ENCODE results near the gene ZNF592.

Gene ZNF592

GRCh38 chr15:84741121-84741520 lies 7.3 kb upstream of the ZNF592 start (continued):
- TF ChIP-seq, protein P1, sequence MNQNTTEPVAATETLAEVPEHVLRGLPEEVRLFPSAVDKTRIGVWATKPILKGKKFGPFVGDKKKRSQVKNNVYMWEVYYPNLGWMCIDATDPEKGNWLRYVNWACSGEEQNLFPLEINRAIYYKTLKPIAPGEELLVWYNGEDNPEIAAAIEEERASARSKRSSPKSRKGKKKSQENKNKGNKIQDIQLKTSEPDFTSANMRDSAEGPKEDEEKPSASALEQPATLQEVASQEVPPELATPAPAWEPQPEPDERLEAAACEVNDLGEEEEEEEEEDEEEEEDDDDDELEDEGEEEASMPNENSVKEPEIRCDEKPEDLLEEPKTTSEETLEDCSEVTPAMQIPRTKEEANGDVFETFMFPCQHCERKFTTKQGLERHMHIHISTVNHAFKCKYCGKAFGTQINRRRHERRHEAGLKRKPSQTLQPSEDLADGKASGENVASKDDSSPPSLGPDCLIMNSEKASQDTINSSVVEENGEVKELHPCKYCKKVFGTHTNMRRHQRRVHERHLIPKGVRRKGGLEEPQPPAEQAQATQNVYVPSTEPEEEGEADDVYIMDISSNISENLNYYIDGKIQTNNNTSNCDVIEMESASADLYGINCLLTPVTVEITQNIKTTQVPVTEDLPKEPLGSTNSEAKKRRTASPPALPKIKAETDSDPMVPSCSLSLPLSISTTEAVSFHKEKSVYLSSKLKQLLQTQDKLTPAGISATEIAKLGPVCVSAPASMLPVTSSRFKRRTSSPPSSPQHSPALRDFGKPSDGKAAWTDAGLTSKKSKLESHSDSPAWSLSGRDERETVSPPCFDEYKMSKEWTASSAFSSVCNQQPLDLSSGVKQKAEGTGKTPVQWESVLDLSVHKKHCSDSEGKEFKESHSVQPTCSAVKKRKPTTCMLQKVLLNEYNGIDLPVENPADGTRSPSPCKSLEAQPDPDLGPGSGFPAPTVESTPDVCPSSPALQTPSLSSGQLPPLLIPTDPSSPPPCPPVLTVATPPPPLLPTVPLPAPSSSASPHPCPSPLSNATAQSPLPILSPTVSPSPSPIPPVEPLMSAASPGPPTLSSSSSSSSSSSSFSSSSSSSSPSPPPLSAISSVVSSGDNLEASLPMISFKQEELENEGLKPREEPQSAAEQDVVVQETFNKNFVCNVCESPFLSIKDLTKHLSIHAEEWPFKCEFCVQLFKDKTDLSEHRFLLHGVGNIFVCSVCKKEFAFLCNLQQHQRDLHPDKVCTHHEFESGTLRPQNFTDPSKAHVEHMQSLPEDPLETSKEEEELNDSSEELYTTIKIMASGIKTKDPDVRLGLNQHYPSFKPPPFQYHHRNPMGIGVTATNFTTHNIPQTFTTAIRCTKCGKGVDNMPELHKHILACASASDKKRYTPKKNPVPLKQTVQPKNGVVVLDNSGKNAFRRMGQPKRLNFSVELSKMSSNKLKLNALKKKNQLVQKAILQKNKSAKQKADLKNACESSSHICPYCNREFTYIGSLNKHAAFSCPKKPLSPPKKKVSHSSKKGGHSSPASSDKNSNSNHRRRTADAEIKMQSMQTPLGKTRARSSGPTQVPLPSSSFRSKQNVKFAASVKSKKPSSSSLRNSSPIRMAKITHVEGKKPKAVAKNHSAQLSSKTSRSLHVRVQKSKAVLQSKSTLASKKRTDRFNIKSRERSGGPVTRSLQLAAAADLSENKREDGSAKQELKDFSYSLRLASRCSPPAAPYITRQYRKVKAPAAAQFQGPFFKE (tag by site-specific recombination; IDR thresholded peaks at IDR 0.05; ENCODE audit: borderline replicate concordance): no peak
- no peak for TF ChIP-seq ATF2 (tag by site-specific recombination; IDR thresholded peaks at IDR 0.05; ENCODE audit: low read depth)
- no peak for TF ChIP-seq MZF1 (tag by site-specific recombination; IDR thresholded peaks at IDR 0.05; ENCODE audit: borderline replicate concordance)
- TF ChIP-seq, protein P2, sequence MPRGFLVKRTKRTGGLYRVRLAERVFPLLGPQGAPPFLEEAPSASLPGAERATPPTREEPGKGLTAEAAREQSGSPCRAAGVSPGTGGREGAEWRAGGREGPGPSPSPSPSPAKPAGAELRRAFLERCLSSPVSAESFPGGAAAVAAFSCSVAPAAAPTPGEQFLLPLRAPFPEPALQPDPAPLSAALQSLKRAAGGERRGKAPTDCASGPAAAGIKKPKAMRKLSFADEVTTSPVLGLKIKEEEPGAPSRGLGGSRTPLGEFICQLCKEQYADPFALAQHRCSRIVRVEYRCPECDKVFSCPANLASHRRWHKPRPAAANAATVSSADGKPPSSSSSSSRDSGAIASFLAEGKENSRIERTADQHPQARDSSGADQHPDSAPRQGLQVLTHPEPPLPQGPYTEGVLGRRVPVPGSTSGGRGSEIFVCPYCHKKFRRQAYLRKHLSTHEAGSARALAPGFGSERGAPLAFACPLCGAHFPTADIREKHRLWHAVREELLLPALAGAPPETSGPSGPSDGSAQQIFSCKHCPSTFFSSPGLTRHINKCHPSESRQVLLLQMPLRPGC (tag by site-specific recombination; IDR thresholded peaks at IDR 0.05): no peak
- TF ChIP-seq ZNF292 (tag by site-specific recombination; IDR thresholded peaks at IDR 0.05; ENCODE audit: borderline replicate concordance, low read depth): no peak
- no peak for TF ChIP-seq SALL2 (tag by site-specific recombination; IDR thresholded peaks at IDR 0.05; ENCODE audit: borderline replicate concordance)

- Histone ChIP-seq H3K4me3 (ENCODE audit: low read depth, low read length) (peak overlapping the region; percentile 90), H3K9me3 (ENCODE audit: control insufficient read depth, insufficient read depth, low read depth, low read length) (no peaks in the 10 kb centered on the region), H3K4me1 (ENCODE audit: control insufficient read depth, insufficient read depth, low read length) (peaks cover 19% of the 10 kb centered on the region), H3K36me3 (ENCODE audit: control insufficient read depth in 2 of 2, insufficient read depth in 1 of 2, low read length in 2 of 2) (no peaks in the 10 kb centered on the region; a peak in 1 of 3 replicates), H3K27ac (ENCODE audit: extremely low read depth, low read depth, low read length) (peak overlapping the region; percentile 95)
- ChIA-PET CTCF (interaction anchor here (1.2 to 1.4 kb wide), 2 partner anchors 8 to 91 kb away, joined by 3 read pairs; no protein-coding TSS in a partner anchor), POLR2A (interaction anchor here (2.1 to 4.0 kb wide), 2 partner anchors 13 to 31 kb away, joined by 15 to 35 read pairs; partner anchors contain the start of gene SEC11A)
- no peak for TF ChIP-seq ZSCAN23 (tag by site-specific recombination; IDR thresholded peaks at IDR 0.05)
- no peak for TF ChIP-seq TCF7L2 (IDR thresholded peaks at IDR 0.05; ENCODE audit: borderline replicate concordance, low read depth, low read length)
- TF ChIP-seq, protein P3, sequence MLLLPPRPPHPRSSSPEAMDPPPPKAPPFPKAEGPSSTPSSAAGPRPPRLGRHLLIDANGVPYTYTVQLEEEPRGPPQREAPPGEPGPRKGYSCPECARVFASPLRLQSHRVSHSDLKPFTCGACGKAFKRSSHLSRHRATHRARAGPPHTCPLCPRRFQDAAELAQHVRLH (tag by site-specific recombination; IDR thresholded peaks at IDR 0.05): no peak
- TF ChIP-seq ZFP37 (tag by site-specific recombination; IDR thresholded peaks at IDR 0.05): peak; percentile 63; the same call in 1 of the 2 replicates
- no peak for TF ChIP-seq ZNF221 (tag by site-specific recombination; IDR thresholded peaks at IDR 0.05; ENCODE audit: borderline replicate concordance)
- peak; percentile 73 for TF ChIP-seq ZSCAN30 (tag by site-specific recombination; IDR thresholded peaks at IDR 0.05)
- TF ChIP-seq ZNF335 (tag by site-specific recombination; conservative IDR thresholded peaks at IDR 0.05): peak; percentile 96
- no peak; the same call in 1 of the 2 replicates for TF ChIP-seq ZNF610 (tag by site-specific recombination; IDR thresholded peaks at IDR 0.05; ENCODE audit: borderline replicate concordance)
- peak; percentile 90 for TF ChIP-seq ZNF600 (tag by site-specific recombination; IDR thresholded peaks at IDR 0.05)
- TF ChIP-seq KLF9 (tag by site-specific recombination; IDR thresholded peaks at IDR 0.05; ENCODE audit: low read depth): no peak
- no peak for TF ChIP-seq ZNF280D (tag by site-specific recombination; IDR thresholded peaks at IDR 0.05)
- no peak for TF ChIP-seq ZNF530 (tag by site-specific recombination; IDR thresholded peaks at IDR 0.05; ENCODE audit: low read depth)
- no peak for TF ChIP-seq ZNF521 (tag by site-specific recombination; IDR thresholded peaks at IDR 0.05)
- no peak; the same call in 1 of the 2 replicates for TF ChIP-seq WT1 (tag by site-specific recombination; IDR thresholded peaks at IDR 0.05)
- 0 out of 2 replicates have a peak, but pooled peaks have one; percentile 66 for TF ChIP-seq HOXC10 (CRISPR knock-in tag; IDR thresholded peaks at IDR 0.05)
Observed at GRCh38 chr15:84747416-84748273, 747 bp upstream of the ZNF592 start.
